DMS114 treated with DMSO at 0.1 percent for 48 hours (cell line): ENCODE measurements around the gene MACROD1.

Experiments
- DNase-seq: peaks from one replicate; lab custom pipeline; 2025; ENCODE audit not compliant: unreplicated experiment; lab: John Stamatoyannopoulos, UW

MACROD1 gene

DNA sequence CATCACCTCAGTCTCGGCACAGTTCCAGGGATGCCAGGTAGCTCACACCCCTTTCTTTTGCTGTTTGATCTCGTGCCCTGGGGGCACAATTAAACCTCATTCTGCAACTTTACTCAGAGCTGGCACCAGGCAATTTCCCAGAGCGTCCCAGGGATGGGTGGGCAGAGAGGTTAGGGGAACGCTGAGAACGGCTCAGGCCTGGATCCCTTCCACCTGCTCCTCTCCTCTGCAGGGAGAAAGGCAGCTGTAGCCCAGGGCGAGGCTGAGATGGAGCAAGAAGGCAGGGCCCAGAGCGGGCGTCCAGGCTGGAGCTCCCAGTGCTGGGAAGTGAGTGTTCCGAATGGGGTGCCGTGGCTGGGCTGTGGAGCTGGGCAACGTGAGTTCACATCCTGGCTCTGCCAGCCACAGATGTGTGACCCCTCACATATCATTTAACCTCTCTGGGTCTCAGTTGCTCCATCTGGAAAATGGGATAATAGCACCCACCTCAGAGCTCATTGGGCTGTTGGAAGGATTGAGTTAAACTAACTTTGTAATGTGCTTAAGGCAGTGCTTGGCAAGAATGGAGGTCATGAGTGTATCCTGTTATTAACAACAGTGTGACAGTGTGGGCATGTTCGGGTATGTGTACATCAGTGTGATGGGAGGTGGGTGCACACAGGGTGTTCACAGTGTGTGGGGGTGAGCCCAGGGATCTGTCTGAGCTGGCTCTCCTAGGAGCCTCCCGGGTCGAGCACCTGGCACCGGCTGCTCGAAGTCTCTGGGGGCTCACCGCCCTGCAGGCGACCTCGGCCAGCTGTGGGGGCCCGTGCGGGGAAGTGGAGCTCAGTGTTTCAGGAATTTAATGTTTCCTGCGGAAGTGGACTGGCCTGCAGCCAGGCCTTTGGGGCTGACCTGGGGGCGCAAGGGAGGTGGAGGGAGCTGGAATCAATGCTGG is 164.2 kb downstream of the MACROD1 start:
- DNase-seq = no peak

DNA sequence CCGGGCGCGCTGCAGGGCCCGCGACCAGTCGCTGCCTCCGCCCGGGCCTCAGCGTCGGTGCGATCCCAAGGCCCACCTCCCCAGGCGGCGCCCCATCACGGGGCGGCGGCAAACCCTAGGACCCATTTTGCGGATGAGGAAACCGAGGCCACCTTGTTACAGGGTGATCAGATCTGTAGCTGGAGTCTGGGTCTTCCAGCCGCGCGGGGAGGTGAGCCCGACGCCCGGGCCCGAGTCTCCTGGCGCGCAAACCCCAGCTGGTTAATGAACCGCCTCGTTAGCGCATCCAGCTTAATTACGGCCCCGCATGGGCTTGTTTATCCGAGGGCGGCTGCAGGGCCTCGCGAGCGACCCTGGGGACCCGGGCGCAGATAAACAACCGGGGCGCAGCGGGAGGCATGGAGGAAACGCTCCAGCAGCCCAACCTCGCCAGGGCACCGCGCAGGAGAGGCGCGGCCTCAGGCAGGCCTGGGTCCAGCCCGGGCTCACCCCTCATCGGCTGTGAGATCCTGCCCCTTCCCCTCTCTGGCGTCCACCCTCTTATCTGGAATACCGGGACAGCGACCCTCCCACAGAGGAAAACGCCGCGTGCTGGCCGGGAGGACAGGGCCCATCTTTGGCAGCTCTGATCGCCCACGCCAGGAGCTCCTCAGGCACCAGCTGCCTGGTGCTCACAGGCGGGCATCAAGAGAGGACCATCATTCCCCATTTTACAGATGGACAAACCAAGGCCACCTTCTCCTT is 165.0 kb downstream of the MACROD1 start:
- DNase-seq = no peak

DNA sequence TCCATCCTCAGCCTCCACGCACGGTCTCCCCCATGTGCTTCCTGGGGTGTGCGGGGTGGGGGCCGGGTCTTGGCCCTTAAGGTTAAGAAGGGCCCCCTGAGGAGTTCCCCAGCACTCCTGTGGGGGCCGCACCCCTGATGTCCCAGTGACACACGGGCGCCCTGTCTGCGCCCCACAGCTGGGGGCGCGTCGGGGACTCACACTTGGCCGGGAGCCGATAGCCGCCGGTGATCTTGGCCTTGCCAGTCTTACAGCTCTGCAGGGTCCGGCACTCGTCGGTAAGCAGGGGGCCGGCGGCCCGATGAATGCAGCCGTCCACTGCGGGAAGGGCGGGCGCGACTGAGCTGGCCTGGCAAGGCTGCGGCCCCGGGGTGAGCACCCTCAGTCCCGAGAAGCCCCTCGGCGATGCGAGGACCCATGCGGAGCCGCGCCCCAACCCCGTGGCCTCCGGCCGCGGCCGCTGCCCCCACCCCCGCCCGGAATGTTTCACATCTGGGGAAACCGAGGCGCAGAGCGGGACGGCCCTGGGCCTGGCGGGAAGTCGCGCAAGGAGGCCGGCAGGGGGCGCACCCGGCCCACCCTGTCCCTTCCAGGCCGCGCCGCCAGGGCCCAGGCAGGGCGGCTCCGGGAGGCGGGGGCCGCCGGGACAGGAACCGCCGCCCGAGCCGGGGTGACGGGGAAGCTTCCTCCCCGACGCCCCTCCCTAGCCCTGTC is 165.7 kb downstream of the MACROD1 start:
- DNase-seq = no peak

DNA sequence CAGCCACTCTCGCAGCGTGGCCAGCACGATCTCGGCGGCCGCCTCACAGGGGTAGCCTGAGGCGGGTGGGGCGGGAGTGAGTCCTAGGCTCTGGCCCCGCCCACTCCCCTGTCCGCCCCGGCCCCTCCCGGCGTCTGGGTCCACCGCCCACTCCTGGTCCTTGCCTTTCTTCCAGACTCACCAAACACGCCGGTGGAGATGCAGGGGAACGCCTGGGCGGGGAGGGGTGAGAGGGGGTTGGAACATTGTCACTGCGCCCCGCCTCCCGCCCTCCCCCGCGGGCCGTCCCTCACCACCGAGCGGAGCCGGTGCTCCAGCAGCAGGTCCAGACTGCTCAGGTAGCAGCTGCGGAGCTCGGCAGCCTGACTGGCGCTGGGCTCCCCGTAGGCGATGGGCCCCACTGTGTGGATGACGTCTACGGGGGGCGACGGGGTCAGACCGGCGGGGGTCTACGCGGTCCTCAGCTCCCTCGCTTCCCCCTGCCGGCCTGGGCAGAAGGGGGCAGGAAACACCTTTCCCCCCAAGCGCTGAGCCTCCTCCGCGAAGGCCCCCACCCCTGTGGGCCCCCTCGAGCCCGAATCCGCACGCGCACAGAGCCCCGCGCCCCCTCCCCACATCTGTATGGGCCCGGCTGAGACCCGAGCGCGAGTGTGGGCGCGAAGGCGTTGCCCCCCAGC is 166.4 kb downstream of the MACROD1 start:
- DNase-seq = no peak

DNA sequence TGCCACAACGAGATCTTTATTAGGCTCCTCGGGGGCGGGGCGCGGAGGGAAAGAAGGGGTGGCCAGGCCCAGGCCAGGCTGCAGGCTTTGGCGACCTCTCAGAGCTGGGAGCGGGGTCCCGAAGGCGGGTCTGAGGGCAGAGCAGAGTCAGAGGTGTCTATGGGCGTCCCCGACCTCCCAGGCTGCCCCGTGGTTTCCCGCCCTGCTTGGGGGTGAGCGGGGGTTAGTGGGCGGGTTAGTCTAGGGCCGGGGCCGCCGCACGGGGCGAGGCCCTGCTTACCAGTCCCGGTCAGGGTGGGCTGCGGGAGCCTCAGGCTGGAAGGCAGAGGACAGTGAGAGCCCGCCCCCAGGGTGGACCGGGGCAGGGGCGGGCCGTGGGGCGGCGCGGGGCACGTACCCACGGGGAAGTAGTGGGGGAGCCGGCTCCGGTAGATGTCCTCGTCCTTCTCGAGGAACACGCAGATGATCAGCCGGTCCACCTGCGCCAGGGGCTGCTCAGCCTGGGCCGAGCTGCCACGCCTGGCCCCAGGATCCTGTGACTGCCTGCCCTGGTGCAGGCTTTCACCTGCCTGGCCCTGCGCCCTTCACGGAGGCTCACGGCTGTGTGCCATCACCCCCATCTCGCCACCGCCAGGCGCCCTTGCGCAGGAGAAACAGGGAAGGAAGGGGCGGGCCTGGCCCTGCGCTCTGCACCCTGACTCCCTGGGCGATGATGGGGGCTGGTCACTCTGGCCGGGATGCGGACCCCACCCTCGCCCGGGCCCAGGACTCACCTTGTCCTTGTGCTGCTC is 167.2 kb downstream of the MACROD1 start:
- no peak for DNase-seq

DNA sequence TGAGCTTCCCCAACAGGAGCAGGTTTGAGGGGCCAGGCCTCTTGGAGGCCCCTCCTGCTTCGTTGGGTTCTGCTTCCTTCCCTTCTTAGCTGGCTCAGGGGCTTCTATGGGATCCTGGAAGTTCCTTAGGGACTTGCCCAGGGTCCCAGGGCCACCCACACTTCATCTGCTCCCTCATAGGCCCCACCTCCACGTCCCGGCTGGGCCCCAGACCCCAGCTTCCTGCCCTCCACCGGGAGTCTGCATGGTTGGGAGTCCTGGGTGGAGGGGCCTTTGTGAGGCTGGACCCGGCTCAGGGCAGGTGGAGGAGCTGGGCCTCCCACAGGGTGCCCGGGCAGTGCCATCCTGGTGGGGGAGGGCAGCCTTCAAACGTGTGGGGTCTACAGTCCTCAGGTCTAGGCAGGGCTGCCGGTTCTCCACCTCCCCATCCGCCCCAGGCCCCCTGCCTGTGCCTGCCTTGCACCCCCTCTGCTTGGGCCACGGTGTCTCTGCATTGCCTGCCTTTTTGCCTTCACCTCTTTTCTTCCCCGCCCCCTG is 168.0 kb downstream of the MACROD1 start:
- no peak for DNase-seq

DNA sequence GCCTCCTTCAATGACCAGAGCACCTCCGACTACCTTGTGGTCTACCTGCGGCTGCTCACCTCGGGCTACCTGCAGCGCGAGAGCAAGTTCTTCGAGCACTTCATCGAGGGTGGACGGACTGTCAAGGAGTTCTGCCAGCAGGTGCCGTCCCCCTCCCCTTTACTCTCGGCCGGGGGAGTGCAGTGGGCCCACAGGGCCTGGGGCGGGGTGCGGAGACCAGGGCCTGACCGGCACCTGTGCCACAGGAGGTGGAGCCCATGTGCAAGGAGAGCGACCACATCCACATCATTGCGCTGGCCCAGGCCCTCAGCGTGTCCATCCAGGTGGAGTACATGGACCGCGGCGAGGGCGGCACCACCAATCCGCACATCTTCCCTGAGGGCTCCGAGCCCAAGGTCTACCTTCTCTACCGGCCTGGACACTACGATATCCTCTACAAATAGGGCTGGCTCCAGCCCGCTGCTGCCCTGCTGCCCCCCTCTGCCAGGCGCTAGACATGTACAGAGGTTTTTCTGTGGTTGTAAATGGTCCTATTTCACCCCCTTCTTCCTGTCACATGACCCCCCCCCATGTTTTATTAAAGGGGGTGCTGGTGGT is 168.7 kb downstream of the MACROD1 start:
- DNase-seq = no peak

DNA sequence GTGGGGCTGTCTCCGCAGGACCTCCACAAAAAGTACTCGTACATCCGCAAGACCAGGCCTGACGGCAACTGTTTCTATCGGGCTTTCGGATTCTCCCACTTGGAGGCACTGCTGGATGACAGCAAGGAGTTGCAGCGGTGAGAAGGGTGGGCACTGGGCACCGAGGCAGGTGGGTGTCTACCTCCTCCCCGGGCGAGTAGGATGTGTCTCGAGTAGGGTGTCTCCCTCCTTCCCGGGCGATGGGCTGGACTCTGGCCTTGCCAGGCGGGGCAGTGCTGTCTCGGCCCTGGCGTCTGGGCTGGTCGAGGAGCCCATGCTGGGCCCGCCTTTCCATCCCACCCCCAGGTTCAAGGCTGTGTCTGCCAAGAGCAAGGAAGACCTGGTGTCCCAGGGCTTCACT is 169.4 kb downstream of the MACROD1 start:
- DNase-seq = no peak

DNA sequence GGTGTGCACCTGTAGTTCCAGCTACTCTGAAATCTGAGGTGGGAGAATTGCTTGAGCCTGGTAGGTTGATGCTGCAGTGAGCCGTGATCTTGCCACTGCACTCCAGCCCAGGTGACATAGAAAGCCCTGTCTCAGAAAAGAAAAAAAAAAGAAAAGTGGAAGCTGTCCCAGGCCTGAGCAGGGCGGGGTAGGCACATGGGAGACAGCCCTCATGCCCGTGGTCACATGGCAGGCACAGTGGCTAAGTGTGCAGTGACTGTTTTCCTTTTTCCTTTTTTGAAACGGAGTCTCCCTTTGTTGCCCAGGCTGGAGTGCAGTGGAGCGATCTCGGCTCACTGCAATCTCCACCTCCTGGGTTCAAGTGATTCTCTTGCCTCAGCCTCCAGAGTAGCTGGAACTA is 171.9 kb downstream of the MACROD1 start:
- no peak for DNase-seq

DNA sequence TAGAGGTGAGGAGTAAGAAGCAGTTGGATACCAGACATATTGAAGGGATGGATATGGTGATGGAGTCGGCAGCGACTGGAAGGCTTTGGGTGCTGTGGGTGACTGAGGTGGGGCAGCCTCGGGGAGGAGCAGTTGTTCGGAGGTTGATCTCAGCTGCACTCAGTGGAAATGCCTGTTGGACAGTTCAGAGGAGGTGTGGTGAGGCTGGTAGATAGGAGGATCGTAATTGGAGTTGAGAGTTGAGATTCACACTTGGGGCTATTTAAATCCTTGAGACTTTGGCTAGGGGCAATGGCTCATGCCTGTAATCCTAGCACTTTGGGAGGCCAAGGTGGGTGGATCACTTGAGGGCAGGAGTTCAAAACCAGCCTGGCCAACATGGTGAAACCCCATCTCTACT is 172.8 kb downstream of the MACROD1 start:
- no peak for DNase-seq

DNA sequence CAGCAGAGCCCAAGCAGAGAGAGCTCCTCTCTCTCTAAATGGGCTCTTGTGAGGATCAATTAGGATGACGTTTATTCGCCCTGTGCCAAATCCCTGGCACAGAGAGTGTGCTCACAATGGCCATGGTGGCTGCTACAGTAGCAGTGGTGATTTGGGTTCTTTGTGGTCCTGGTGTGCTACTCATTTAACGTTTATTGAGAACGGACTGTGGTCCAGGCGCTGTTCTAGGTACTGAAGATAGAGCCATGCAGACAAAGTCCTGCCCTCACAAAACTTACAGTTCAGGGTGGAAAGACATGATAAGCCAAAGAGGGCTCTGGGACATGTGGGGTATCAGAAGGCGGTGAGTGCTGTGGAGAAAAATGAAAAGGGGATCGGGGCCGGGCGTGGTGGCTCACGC is 174.4 kb downstream of the MACROD1 start:
- no peak for DNase-seq

DNA sequence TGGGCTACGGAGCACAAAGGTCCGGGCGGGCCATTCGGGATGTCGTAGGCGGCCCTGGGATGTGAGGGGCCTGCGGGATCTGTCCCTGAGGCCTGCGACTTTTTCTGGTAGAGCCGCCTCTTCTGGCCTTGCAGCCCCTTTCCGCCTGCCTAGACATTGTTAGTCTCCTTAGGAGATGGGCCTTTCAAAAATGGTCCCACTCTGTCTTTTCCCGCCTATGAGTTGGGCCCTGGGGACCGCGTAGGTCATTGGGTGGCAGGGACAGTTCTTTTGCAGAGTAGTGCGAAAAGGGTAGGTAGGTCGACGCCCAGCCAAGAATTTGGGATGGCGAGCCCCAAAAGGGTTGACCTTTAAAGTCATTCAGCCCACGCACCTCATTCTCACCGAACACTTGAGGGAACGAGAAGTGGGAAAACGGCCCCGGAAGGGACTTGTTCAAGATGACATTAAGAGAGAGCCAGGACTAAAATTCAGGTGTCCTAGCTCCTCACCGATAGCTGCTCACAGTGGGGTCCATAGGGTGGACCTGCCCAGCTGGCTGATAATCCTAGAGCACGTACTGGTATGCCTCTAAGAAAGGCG is 178.9 kb downstream of the MACROD1 start:
- DNase-seq = no peak

DNA sequence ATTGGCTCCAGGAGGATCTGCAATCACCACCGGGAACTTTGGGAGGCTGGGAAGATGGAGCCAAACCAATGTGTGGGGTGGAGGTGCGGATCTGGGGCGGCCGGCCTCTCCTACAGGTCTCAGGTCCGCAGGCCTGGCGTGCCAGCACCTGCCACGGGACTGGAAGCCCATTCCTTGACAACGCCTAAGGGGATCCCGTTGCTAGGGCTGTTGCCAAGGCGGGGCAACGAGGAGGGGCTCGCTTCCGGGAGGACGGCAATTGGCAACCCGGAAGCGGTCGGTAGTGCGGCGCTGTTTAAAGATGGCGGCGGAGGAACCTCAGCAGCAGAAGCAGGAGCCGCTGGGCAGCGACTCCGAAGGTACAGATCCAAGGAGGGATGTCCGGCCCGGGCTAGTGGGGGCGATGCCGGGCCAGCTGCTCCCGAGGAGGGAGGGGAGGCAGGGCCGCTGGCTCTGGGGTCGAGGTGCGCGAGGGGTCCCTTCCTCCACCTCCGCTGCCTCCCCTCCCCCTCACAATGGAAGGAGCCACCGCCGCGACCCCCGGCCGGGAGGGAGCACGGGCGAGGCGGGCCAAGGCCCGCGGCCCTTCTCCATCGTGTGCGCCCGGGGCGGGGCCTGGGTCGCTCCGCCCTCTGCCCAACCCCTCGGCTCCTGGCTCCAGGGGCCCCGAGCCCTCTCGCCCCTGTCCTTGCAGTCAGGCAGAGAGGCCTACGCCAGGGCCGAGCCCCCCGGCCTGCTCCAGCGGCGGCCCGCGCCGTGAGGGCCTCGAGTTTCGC is 179.6 kb downstream of the MACROD1 start, which contains the start of gene OTUB1:
TSS of gene OTUB1 (plus strand) at position 283 of the 776 bp plus-strand sequence. CDS start at position 302, 19 bp downstream.
- DNase-seq = peak; percentile 85

DNA sequence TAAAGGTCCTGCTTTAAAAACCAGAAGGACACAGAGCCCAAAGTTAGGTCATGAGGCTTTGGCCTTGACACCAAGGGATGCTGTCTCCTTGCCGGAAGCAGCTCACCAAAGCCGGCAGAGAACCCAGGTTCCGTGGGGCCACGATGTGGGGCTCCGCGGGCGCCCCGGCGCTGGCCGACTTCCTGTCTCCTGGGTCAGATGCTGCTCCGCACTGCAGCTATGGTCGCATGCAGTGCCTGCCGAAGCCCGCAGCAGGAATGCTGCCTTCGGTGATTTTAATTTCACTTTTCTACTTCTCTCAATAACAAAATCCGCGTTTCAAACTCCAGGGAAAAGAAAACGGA is 180.1 kb downstream of the MACROD1 start:
- no peak for DNase-seq

DNA sequence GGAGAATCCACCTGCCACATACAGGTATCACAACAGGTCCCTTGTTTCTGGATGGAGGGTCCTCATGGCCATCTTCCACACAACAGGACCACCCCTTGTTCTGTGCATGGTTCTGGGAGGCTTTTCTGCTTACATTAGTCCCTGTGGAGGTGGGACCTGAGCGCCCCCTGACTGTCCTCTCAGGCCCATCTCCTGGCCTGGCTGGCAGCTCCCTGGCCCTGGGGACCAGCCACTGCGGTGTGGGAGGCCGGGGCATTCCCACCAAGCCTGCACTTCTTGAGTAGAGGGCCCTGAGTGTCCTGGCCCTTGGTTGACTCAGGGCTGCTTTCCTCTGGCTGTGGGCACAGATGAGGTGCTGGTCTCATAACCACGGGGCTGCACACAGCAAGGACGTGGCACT is 186.5 kb downstream of the MACROD1 start:
- DNase-seq = no peak

DNA sequence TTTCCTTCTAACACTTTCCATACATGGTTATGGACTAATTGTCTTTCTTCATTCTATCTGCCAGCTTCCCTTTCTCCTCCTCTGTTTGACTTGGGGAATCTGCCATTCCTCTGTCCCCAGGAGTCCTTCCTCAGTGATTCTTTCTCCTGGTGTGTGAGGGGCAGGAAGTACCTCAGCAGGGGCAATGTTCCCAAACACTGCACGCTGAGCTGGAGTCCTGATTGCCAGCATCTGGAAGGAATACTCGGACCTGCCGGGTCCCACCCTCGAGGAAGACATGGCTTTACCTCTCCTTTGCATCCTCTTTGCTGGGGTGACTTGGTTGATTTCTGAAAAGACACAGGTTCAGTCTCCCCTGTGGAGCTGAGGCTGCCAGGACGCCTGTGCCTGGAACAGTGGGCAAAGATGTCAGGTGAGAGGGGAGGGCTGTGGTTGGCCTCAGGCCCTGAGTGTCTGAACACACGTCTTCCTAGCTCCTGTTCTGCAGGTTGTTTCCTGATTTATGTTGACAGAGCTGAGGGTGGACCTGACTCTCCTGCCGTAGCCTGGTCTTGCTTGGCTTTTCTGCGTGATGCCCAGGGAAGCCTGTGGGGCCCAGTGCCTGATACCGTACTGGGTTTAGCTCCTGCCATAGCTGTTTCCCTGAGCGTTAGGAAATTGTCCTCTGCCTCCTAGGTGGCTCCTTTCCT is 187.2 kb downstream of the MACROD1 start:
- no peak for DNase-seq

DNA sequence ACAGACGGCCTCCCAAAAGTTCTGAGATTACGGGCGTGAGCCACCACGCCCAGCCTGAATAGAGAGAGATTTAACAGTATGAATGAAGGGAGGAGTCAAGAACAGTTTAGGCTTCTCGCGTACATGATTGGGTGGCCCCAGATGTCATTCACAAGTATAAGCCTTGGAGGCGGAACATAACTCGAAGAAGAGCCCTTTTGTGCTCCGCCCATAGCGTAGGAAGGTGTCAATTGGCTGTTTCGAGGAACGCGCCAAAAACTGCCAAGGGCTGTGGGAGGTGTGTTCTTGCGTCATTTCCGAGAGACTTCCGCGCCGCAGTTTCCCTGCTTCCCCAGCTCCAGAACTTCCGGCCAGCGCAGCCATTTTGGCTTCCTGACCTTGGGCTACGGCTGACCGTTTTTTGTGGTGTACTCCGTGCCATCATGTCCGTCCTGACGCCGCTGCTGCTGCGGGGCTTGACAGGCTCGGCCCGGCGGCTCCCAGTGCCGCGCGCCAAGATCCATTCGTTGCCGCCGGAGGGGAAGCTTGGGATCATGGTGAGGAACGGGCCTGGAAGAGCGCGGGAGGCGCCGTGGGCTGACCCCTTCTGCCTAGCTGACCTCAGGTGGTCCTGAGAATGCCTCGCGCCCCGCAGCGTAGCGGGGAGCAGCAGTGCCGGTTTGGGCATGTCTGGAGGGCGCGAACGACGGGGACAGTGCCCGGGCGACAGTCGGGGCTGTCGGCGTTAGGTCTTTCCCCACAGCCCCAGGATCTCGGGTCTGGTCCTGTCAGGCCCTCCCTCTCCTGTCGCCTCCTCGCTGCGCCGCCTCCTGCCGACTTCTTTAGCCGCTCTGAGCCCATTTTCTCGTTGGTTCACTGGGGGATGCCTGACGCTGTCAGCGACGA is 191.4 kb downstream of the MACROD1 start, which contains the start of gene COX8A:
TSS of gene COX8A (plus strand) at position 362 of the 885 bp plus-strand sequence. CDS start at position 423, 61 bp downstream.
- DNase-seq = peak; percentile 100
